GM18867 (cell line): ENCODE measurements around the gene CYBA.

Source experiments
- ATAC-seq: cut with Tn5 transposase; IDR thresholded peaks from one replicate; pipeline ENCODE4 v1.9.1; 2021; ENCODE audit warnings: mild to moderate bottlenecking, moderate library complexity; ENCODE audit not compliant: unreplicated experiment

CYBA gene

GRCh38 chr16:88595101-88595500 lies 55.8 kb downstream of the CYBA start:
- no peak for ATAC-seq

GRCh38 chr16:88593910-88594309 lies 56.9 kb downstream of the CYBA start:
- ATAC-seq, result no peak

- no peak for ATAC-seq
Observed at GRCh38 chr16:88593489-88593888, 57.4 kb downstream of the CYBA start.
